ENCODE data around the gene PCED1B.

GRCh38 chr12:47160316-47161244 lies 81.2 kb downstream of the PCED1B start:
- TF ChIP-seq CTCF (IDR thresholded peaks at IDR 0.05) (no peak), POLR2A (IDR thresholded peaks at IDR 0.05) (no peak), POLR2AphosphoS5 (IDR thresholded peaks at IDR 0.05) (no peak)

Data from upper lobe of left lung (tissue), 4 donors.